ENCODE data around the gene SCD5. TPM values are rescaled to one million over a fixed set of nuclear protein-coding genes. Genes with fewer than 3 reads are reported as not detected.

Gene SCD5
- total RNA-seq, 1 donor from 2014 or later, result 36.9 TPM

- no peak for TF ChIP-seq EZH2phosphoT487 (IDR thresholded peaks at IDR 0.05)
These were observed 178.4 kb downstream of the SCD5 start for GRCh38 chr4:82620126-82620735.

GRCh38 chr4:82618103-82618720, 180.4 kb downstream of the SCD5 start:
- H3K4me3 ChIP-seq, result no peak overlapping the region
- Mint-ChIP-seq H3K36me3 (no peaks in the 10 kb centered on the region), H3K9me3 (no peaks in the 10 kb centered on the region), H3K4me3 (no peak overlapping the region), H3K27me3 (ENCODE audit: insufficient read depth, low read depth) (no peaks in the 10 kb centered on the region), H3K4me1 (no peaks in the 10 kb centered on the region), H3K27ac (no peak overlapping the region)
- H3K79me2 ChIP-seq (ENCODE audit: low read depth), result no peaks in the 10 kb centered on the region
- peaks cover 10% of the 10 kb centered on the region for H4K20me1 ChIP-seq (ENCODE audit: low read depth)
- H3F3A ChIP-seq (ENCODE audit: low read depth), result peaks cover 19% of the 10 kb centered on the region
- H3K4me2 ChIP-seq, result no peak overlapping the region
- H3K36me3 ChIP-seq, result no peaks in the 10 kb centered on the region
- no peak overlapping the region for H3K9ac ChIP-seq
- no peaks in the 10 kb centered on the region for H3K27me3 ChIP-seq
- peaks cover 31% of the 10 kb centered on the region for H3K4me1 ChIP-seq
- TF ChIP-seq EZH2phosphoT487 (IDR thresholded peaks at IDR 0.05) (no peak), CTCF (IDR thresholded peaks at IDR 0.05) (no peak), EZH2 (IDR thresholded peaks at IDR 0.05) (no peak)
- H2AFZ ChIP-seq (replicated peaks), result no peak overlapping the region
- no peaks in the 10 kb centered on the region for H3K9me3 ChIP-seq (ENCODE audit: low read depth)
- DNase-seq (ENCODE audit: low spot score), result no peak
- H3K27ac ChIP-seq, result no peak overlapping the region

More at GRCh38 chr4:82620126-82620735, 178.4 kb downstream of the SCD5 start:
- Histone ChIP-seq H3K79me2 (ENCODE audit: low read depth) (no peaks in the 10 kb centered on the region), H3K4me3 (peak overlapping the region; percentile 21), H3K27ac (no peak overlapping the region), H3K4me1 (peaks cover 31% of the 10 kb centered on the region), H3K9me3 (ENCODE audit: low read depth) (no peaks in the 10 kb centered on the region), H4K20me1 (ENCODE audit: low read depth) (peaks cover 10% of the 10 kb centered on the region), H3K9ac (no peak overlapping the region), H3K4me2 (peak overlapping the region; percentile 79), H3K27me3 (no peaks in the 10 kb centered on the region), H3F3A (ENCODE audit: low read depth) (peaks cover 19% of the 10 kb centered on the region), H3K36me3 (no peaks in the 10 kb centered on the region), H2AFZ (replicated peaks) (no peak overlapping the region)
- Mint-ChIP-seq H3K27me3 (ENCODE audit: insufficient read depth, low read depth) (no peaks in the 10 kb centered on the region), H3K36me3 (no peaks in the 10 kb centered on the region), H3K9me3 (no peaks in the 10 kb centered on the region), H3K4me3 (no peak overlapping the region), H3K27ac (peak overlapping the region; percentile 25), H3K4me1 (no peaks in the 10 kb centered on the region)
- DNase-seq (ENCODE audit: low spot score), result no peak

GRCh38 chr4:82614838-82615449, 183.7 kb downstream of the SCD5 start:
- no peak overlapping the region for H2AFZ ChIP-seq (replicated peaks)
- peaks cover 19% of the 10 kb centered on the region for H3K4me1 ChIP-seq
- no peak overlapping the region for H3K4me2 ChIP-seq
- Mint-ChIP-seq H3K9me3 (no peaks in the 10 kb centered on the region), H3K4me1 (peaks cover 23% of the 10 kb centered on the region), H3K4me3 (no peak overlapping the region), H3K36me3 (no peaks in the 10 kb centered on the region), H3K27ac (no peak overlapping the region), H3K27me3 (ENCODE audit: insufficient read depth, low read depth) (peaks cover 3% of the 10 kb centered on the region)
- H3K36me3 ChIP-seq, result no peaks in the 10 kb centered on the region
- no peak overlapping the region for H3K9ac ChIP-seq
- peaks cover under 1% of the 10 kb centered on the region for H3F3A ChIP-seq (ENCODE audit: low read depth)
- DNase-seq (ENCODE audit: low spot score), result no peak
- TF ChIP-seq CTCF (IDR thresholded peaks at IDR 0.05), result no peak
- no peaks in the 10 kb centered on the region for H3K27me3 ChIP-seq
- no peaks in the 10 kb centered on the region for H3K9me3 ChIP-seq (ENCODE audit: low read depth)
- no peaks in the 10 kb centered on the region for H4K20me1 ChIP-seq (ENCODE audit: low read depth)
- no peak overlapping the region for H3K4me3 ChIP-seq
- no peaks in the 10 kb centered on the region for H3K79me2 ChIP-seq (ENCODE audit: low read depth)
- H3K27ac ChIP-seq, result no peak overlapping the region

- Histone ChIP-seq H3K4me3 (no peak overlapping the region), H4K20me1 (ENCODE audit: low read depth) (no peaks in the 10 kb centered on the region), H2AFZ (replicated peaks) (no peak overlapping the region), H3K9me3 (ENCODE audit: low read depth) (no peaks in the 10 kb centered on the region), H3K27ac (no peak overlapping the region), H3K4me1 (peaks cover 7% of the 10 kb centered on the region), H3K27me3 (no peaks in the 10 kb centered on the region), H3K79me2 (ENCODE audit: low read depth) (no peaks in the 10 kb centered on the region), H3K4me2 (no peak overlapping the region), H3F3A (ENCODE audit: low read depth) (no peaks in the 10 kb centered on the region), H3K9ac (no peak overlapping the region), H3K36me3 (no peaks in the 10 kb centered on the region)
- Mint-ChIP-seq H3K9me3 (no peaks in the 10 kb centered on the region), H3K4me3 (no peak overlapping the region), H3K4me1 (peaks cover 23% of the 10 kb centered on the region), H3K36me3 (no peaks in the 10 kb centered on the region), H3K27ac (no peak overlapping the region), H3K27me3 (ENCODE audit: insufficient read depth, low read depth) (peaks cover 10% of the 10 kb centered on the region)
- TF ChIP-seq EZH2 (IDR thresholded peaks at IDR 0.05) (no peak), CTCF (IDR thresholded peaks at IDR 0.05) (no peak), EZH2phosphoT487 (IDR thresholded peaks at IDR 0.05) (no peak)
- DNase-seq (ENCODE audit: low spot score), result no peak
These were observed 185.5 kb downstream of the SCD5 start for GRCh38 chr4:82613121-82613520.
